ENCODE results near the gene ASB5. TPM values are rescaled to one million over a fixed set of nuclear protein-coding genes. Genes with fewer than 3 reads are reported as not detected.
A peak's percentile ranks its signal among the peaks of the same experiment; 100 is the strongest.

Gene ASB5
- total and polyA plus RNA-seq, 2 of the 8 experiments (the other 6 are each of a cell fraction or from before 2014, with no cell fraction given) = 0.02 TPM; not detected in 1

- H4K91ac ChIP-seq (replicated peaks; ENCODE audit: insufficient read length, low read length) = no peak overlapping the region
- H2BK5ac ChIP-seq (ENCODE audit: low read depth, low read length) = no peak overlapping the region
- H3K4me3 ChIP-seq (ENCODE audit: extremely low read depth in 1 of 4, insufficient read depth in 2 of 4, low read depth in 3 of 4, low read length in 4 of 4) = no peak overlapping the region
- H3K4ac ChIP-seq (replicated peaks; ENCODE audit: insufficient read length, low read depth, low read length) = no peak overlapping the region
- no peak overlapping the region for H3K14ac ChIP-seq (ENCODE audit: insufficient read length)
- H2BK12ac ChIP-seq (ENCODE audit: low read depth, low read length) = no peak overlapping the region
- H3K56ac ChIP-seq (replicated peaks; ENCODE audit: insufficient read length, low read depth, low read length) = no peak overlapping the region
- no peaks in the 10 kb centered on the region for H3K4me1 ChIP-seq (replicated peaks in 1 of 4; ENCODE audit: control insufficient read depth in 3 of 4, insufficient read depth in 4 of 4, low read length in 3 of 4)
- TF ChIP-seq JUND (IDR thresholded peaks at IDR 0.05; ENCODE audit: low read length) = no peak
- TF ChIP-seq E2F6 (IDR thresholded peaks at IDR 0.05) = no peak
- TF ChIP-seq YY1 (IDR thresholded peaks at IDR 0.05; ENCODE audit: low read depth, low read length) = no peak
- no peak for TF ChIP-seq RFX5 (IDR thresholded peaks at IDR 0.05; ENCODE audit: borderline replicate concordance, low read depth, low read length)
- no peak for TF ChIP-seq POLR2AphosphoS5 (IDR thresholded peaks at IDR 0.05; ENCODE audit: low read depth, low read length)
- no peak overlapping the region for H3K4me2 ChIP-seq (ENCODE audit: insufficient read depth in 1 of 2, low read depth in 2 of 2, low read length in 2 of 2)
- POLR2A ChIA-PET (ENCODE audit: partially characterized antibody) = no interaction called here
- H3K9ac ChIP-seq (replicated peaks in 1 of 4; ENCODE audit: extremely low read depth in 1 of 4, low read depth in 3 of 4, low read length in 3 of 4) = no peak overlapping the region
- H3K79me2 ChIP-seq (ENCODE audit: control insufficient read depth in 1 of 2, insufficient read depth in 2 of 2, low read length in 2 of 2) = no peaks in the 10 kb centered on the region
- no peak overlapping the region for H2BK20ac ChIP-seq (ENCODE audit: low read length)
- H3K36me3 ChIP-seq (ENCODE audit: control insufficient read depth in 2 of 4, insufficient read depth in 4 of 4, low read length in 3 of 4) = no peaks in the 10 kb centered on the region
- H2BK15ac ChIP-seq (ENCODE audit: low read length) = no peak overlapping the region
- CTCF ChIA-PET (ENCODE audit: partially characterized antibody) = interaction anchor here (1.0 to 4.0 kb wide), 3 partner anchors 11 to 52 kb away, joined by 3 to 14 read pairs (median 7); no protein-coding TSS in a partner anchor
- no peak overlapping the region for H3K18ac ChIP-seq (ENCODE audit: extremely low read depth, low read length)
- H3K23ac ChIP-seq (ENCODE audit: insufficient read length) = no peak overlapping the region
- H3K79me1 ChIP-seq (ENCODE audit: low read depth, low read length) = no peaks in the 10 kb centered on the region
- no peaks in the 10 kb centered on the region for H3K23me2 ChIP-seq (ENCODE audit: low read depth, low read length)
- no peaks in the 10 kb centered on the region for H4K20me1 ChIP-seq (replicated peaks in 1 of 2; ENCODE audit: control insufficient read depth in 1 of 2, insufficient read depth in 2 of 2, low read length in 2 of 2)
- FAIRE-seq (no peak), DNase-seq (ENCODE audit: low read depth in 1 of 2, low spot score in 2 of 2) (no peak)
- H2BK120ac ChIP-seq (replicated peaks; ENCODE audit: low read depth, low read length) = no peak overlapping the region
- no peak overlapping the region for H2AK5ac ChIP-seq (ENCODE audit: low read depth, low read length)
- no peak overlapping the region for H4K5ac ChIP-seq (ENCODE audit: insufficient read length, low read depth, low read length)
- H3K27ac ChIP-seq (ENCODE audit: low read depth, low read length) = no peak overlapping the region
- no peaks in the 10 kb centered on the region for H3K9me3 ChIP-seq (ENCODE audit: insufficient read depth in 2 of 2, low read depth in 1 of 2, low read length in 1 of 2)
- peak overlapping the region; percentile 50; the same call in 1 of the 2 replicates for H2AFZ ChIP-seq (ENCODE audit: low read length)
- no peaks in the 10 kb centered on the region for H3K27me3 ChIP-seq (replicated peaks in 1 of 4; ENCODE audit: control insufficient read depth in 3 of 4, extremely low read depth in 1 of 4, insufficient read depth in 3 of 4, low read length in 3 of 4)
- no peak overlapping the region for H4K8ac ChIP-seq (ENCODE audit: extremely low read depth, insufficient read depth, low read length)
Observed at GRCh38 chr4:176288020-176288419, 19.0 kb upstream of the ASB5 start.

All from H1 (cell line).